GM19468 (cell line): ENCODE results near the gene WDR70.
"Not testable (repeated sequence)": the region's sequence is repeated elsewhere in the genome, so short reads cannot be mapped to it uniquely, and the experiment has no call there.

Experiments
- ATAC-seq: cut with Tn5 transposase; IDR thresholded peaks from one replicate; pipeline ENCODE4 v1.9.1; 2021; ENCODE audit warnings: mild to moderate bottlenecking, moderate library complexity, moderate number of reproducible peaks; ENCODE audit not compliant: unreplicated experiment; ENCODE audit errors: extremely low read depth

The WDR70 gene

DNA sequence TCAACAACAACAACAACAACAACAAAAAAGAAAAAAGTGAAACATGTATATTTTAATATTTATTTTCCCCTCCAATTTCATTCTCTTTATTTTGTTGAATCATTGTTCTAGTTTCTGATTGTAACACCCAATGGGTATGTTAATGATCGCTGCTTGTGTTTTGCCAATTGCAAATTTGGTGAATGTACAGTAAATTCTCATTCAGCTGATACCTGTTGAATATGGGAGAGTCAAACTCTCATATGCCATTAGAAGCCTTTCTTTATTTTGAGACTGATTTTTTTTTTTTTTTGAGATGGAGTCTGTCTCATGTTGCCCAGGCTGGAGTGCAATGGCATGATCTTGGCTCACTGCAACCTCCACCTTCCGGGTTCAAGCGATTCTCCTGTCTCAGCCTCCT lies 72.9 kb downstream of the WDR70 start:
- ATAC-seq: not testable (repeated sequence)

DNA sequence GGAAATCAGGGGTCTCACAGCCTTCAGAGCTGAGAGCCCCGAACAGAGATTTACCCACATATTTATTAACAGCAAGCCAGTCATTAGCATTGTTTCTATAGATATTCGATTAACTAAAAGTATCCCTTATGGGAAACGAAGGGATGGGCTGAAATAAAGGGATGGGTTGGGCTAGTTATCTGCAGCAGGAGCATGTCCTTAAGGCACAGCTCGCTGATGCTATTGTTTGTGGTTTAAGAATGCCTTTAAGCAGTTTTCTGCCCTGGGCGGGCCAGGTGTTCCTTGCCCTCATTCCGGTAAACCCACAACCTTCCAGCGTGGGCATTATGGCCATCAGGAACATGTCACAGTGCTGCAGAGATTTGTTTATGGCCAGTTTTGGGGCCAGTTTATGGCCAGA lies 74.1 kb downstream of the WDR70 start:
- not testable (repeated sequence) for ATAC-seq

DNA sequence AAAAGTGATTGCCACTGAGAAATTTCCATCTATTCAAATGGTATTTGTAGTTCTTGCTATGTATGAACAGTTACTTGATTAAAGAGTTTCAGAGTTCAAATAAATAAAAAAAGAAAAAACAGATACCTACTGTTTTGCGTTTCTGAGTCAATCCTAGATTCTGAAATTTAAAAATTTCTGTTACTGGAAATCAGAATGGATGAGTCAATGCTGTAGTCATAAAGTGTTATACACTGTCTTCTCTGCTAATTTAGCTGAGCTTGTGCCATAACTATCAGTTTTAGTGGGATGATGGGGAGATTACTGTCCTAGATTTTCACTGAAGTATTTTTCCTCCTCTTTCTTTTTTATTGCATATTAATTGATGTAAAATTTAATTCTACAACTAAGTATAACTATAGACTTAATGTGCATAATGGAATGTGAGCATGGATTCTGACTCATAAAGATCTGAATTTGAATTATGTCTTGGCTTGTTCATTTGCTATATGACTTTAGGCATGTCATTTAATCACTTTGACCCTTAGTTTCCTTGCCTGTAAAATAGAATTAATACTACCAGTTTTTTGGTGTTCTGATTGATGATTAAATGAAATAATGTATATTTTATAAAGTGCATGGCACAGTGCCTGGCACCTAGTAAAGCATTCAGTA lies 75.4 kb downstream of the WDR70 start:
- not testable (repeated sequence) for ATAC-seq

DNA sequence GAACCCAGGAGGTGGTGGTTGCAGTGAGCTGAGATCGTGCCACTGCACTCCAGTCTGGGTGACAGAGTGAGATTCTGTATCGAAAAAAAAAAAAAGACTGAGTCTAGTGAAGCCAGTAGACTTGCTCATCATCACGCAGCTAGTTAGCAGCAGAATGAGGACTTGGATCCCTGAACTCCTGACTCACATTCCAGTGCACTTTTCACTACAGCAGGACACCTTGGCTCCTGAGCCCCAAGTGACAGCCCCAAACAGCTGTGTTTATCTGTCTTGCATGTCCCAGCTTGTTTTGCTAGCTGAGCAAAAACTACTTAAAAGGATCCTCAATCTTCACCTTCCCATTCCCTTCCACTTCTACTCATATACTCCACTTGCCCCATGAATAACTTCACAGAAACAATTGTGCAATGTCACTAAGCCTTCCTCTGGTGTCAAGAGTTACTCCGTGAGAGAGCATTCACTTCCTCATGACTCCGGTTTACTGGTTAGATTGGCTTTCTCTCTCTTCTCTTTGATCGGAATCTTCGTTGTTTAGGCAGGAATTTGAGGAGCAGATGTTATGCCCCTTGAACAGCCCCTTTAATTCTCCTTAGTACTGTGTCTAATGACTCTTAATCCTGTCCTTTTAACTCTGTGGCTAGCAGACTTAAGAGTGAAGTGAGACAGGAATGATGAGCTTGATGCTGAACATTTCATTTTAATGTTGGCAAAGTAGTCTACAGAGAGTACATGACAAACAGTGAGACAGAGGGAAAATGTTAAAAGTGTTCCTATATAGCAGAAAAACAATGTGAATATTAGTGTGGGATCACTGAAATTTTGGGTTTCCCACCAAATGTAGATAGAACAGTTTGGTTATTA lies 84.3 kb downstream of the WDR70 start:
- not testable (repeated sequence) for ATAC-seq

DNA sequence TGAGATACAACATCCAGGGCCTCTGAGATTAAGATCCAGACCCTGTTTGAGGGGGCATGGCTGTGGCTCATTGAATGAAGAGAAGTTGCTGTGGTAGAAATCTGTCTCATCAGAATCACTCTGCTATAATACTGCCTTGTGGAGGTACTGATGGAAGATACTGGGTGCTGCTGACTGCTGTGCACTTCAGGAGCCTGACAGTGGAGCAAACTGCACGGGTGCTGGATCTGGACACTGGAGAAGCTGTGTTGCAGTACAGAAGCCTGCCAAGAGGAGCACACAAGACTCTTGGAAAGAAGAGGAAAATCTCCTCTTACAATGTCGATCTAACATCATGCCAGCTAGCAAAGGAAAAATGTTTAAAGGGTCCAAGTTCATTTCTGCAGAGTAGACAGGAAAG lies 85.5 kb downstream of the WDR70 start:
- not testable (repeated sequence) for ATAC-seq

DNA sequence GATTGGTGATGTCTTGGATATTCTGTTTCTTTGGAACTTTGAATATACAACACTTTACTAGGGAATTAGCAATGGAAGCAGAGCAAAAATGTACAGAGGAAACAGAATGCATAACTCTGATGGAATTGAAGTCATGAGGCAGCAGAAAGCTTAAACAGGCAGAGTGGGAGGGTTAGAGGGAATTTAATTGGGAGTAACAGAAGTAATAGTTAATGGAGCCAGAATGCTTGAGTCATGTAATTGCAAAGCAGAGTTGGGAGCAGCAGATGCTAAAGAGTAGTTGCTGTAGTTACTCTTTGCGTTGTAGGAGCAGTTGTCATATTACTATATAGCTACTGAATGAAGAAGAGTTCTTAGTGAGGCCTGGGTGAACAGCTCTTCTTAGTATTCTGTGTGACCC lies 90.3 kb downstream of the WDR70 start:
- ATAC-seq: not testable (repeated sequence)

DNA sequence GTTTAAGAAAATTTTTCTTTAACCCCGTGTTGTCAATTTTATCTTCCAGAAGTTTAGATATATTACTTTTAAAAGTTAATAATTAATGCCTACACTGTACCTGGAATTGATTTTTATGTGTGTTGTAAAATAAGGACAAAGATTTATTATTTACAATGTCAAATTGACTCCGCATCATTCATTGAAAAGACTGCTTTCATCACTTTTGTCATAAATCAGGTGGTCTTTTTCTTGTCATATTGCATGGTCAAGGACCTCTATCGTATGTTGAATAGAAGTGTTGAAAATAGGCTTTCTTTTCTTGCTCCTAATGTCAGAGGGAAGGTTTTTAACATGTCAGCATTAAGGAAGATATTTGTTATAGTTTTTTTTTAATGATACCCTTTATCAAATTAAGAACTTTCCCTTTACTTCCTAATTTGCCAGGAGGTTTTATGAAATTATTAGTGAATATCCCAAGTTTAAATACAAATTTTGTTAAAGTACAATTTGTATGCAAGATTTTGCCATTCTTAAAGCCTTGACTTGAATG lies 92.6 kb downstream of the WDR70 start:
- ATAC-seq: no peak

DNA sequence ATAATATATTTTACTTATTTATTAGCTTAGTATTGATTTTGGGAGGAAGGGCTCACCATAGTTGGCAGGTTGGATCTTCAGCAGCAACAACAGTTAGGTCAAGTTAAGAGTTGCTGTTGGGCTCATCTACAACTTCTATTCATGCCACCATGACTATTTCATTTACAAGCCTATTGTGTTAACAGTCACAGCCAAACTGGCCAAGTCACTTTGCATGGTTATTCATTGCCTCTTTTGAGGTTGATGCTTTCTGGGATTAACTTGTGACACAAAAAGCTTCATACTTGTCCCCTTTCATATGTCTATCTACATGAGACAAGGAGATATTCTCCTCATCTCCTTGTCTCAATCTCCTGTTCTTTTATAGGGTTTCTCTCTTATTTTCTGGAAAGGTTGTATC lies 98.3 kb downstream of the WDR70 start:
- ATAC-seq: no peak

DNA sequence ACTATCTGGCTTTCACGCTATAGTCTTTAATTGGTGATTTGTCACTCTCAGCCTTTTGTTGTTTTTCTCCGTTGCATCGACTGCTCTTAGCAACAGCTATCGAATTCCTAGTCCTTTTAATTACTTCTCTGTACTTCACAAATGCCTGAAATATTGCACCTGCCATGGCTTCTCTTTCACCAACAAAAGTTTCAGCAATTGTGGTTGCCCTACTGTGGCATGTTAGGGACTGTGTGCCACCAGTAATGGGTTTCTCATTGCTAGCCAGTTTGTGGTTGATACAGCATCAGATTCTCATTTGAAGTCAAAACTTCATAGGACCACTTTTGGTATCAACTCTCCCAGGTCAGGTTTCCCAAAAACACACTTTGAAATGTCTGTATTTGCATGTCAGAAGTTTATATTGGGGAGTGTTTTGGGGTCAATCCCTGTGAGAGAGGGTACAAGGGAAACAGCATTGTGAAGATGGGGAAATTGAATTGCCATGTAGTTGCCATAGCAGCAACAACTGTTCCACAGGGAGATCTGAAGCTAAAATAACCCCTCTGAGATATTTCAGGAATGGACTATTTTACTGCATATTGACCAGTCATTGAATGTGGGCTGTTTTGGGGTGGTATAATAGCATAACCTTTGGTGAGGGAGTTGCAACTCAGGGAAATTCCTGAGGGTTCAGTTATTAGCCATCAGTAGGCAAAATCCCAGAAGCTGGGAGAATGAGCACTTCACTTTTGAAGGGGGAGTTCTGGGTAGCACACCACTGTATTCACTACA lies 99.2 kb downstream of the WDR70 start:
- no peak for ATAC-seq

DNA sequence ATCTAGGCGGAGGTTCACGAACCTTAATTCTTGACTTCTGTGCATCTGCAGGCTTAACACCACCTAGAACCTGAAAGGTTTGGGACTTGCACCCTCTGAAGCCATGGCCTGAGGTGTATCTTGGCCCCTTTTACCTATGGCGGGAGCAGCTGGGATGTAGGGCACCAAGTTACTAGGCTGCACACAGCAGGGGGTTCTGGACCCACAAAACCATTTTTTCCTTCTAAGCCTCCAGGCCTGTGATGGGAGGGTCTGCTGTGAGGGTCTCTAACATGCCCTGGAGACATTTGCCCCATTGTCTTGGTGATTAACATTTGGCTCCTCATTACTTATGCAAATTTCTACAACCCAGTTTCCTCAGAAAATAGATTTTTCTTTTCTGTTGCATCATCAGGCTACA lies 102.3 kb downstream of the WDR70 start:
- ATAC-seq: not testable (repeated sequence)

DNA sequence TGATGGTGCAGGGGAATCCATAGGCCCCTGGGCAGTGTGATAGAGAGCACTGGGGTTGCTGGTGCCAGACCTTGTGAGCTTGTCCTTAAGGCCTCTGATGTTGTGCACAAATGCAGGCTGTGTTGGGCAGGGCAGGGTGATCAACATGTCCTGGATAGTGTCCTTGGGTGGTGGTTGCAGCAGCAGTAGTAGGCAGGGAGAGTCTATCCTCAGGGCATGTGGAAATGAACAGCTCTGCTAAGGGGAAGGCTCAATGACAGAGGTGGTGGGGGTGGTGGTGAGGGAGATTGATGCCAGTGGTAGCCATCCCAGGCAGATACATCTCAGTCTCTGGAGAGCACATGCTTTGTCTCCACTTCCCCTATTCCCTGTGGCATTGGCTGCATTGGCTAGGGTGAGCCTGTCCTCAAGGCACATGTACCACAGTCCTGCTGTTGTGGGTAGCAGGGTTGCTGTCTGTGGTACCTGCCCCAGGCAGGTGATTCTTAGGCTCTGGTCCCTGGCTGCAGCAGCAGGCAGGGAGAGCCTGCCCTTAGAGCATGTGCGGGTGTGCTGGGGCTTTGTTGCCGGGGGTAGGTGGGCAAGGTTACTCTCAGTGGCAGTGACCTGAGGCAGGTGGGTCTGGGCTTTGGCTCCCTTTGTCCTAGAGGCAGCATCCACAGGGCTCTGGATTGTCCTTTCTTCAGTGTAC lies 111.1 kb downstream of the WDR70 start:
- no peak for ATAC-seq

DNA sequence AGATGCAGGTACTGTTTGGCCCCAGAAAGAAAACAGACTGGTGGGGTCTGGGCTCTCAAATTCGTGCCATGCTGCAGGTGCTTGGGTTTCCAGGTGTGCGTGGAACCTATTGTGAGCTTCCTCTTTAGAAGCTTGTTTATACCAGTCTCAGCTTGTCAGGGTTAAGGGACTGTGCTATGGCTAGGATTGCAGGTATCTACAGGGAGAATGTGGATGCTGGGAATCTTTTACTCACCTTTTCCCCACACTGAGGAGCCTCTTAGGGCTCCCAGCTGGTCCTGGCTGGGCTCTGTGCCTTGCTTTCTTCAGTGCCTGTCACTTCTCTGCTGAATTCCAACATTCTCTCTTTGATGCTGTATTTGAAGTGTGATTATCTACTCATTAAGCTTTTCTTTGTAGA lies 111.8 kb downstream of the WDR70 start:
- ATAC-seq: no peak

DNA sequence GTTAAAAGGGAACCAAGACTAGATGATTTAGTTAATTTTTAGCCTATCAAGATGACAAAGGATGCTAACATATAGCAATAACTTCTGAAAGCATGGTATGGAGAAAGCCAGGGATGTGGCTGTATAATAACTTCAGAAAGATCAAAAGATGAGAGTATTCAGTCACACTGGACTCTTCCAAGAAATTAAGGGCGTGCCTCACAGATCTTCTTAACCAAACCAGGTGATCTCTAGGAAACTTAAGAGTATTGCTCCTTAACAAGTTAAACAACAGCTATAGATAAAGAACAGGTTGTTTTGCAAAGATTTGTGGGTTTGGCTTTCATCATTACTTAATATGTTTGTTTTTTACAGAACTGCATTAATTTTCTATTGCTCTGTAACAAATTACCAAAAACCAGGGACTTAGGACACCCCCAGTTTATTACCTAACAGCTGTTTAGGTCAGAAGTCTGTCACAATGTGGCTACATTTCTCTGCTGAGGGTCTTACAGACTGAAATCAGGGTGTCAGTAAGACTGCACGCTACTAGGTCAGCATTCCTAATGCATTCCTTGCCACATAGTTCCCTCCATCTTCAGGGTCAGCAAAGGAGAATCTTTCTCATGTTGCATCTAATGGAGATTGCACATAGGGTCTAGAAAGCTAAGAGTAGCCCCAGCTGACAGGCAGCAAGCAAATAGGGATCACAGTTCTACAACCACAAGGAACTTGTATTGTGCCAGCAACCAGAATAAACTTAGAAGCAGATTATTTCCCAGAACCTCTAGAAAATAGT lies 113.8 kb downstream of the WDR70 start:
- no peak for ATAC-seq

DNA sequence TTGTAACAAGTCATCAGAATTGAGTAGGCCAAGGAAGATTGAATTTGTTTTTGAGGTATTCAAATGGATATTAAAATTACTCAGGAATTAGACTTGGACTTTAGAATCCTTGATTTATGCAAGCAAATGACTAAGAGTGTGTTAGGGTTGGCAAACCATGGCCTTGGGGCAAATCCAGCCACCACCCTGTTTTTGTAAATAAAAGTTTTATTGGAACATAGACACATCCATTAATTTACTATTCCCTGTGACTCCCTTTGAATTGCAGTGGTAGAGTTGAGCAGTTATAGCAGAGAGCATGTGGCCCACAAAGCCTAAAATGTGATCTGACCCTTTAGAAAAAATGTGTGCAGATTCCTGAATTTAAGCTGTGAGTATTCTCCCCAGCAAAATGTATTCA lies 115.6 kb downstream of the WDR70 start:
- ATAC-seq: no peak

DNA sequence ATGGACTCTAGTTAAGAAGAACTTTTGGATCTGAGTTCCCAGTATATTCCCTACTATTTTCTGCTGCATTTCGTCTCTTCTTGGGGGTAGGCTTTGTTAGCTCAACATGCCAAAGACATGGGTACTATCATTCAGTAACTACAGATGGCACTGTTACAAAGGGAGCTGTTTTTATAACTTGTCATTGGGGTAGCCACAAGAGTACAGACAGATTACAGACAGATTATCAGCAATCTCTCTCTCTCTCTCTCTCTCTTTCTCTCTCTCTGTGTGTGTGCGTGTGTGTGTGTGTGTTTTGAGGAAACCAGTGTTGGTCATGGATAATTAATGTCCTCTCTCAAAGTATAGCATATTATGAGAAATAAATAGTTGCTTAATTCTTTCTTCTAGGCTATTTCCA lies 116.1 kb downstream of the WDR70 start:
- ATAC-seq: no peak

DNA sequence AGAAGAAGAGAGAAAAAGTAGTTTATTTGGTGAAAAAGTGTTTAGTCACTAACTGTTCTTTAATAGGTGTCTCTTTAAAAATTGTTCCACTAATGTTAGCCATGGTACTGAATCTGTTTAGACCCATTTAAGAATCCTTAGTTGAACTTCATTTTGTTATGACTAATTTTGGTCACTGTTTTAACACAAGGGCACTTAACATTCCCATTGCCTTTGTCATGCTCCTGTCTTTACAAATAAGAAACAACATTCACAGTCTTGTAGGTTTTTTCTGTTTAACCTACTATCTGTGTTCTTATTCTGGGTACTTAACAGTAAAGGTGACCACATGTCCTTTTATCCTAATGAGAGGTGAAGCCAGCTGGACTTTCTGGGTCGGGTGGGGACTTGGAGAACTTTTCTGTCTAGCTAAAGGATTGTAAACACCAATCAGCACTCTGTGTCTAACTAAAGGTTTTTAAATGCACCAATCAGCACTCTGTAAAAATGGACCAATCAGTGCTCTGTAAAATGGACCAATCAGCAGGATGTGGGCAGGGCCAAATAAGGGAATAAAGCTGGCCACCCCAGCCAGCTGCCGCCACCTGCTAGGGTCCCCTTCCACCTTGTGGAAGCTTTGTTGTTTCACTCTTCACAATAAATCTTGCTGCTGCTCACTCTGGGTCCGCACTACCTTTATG lies 116.7 kb downstream of the WDR70 start:
- ATAC-seq: no peak

DNA sequence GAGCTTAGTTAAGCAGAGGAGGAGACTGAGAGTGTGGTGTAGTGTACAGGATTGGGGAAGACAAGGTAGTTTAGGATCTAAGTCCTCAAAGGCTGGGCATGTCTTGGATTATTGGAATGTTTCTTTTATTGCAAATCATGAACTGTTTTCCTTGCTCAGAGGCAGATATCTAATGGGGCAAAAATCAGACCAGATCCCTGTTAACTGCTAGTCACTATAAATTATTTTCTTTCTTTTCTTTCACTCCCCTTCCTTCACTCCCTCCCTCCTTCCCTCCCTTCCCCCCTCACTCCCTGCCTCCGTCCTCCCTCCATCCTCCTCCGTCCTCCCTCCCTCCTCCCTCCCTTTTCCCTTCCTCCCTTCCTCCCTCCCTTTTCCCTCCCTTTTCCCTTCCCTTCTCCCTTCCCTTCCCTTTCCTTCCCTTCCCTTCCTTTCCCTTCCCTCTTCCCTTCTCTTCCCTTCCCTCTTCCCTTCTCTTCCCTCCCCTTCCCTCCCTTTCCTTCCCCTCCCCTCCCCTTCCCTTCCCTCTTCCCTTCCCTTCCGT lies 117.9 kb downstream of the WDR70 start:
- no peak for ATAC-seq

DNA sequence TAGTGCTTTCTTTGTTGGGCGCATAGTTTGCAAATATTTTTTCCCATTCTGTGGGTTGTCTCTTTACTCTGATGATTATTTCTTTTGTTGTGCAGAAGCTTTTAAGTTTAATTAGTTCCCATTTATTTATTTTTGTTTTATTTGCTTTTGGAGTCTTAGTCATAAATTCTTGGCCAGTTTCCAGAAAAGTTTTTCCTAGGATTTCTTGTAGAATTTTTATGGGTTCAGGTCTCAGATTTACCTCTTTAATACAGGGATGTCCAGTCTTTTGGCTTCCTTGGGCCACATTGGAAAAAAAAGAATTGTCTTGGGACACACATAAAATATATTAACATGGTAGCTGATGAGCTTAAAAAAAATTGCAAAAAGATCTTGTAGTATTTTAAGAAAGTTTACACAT lies 122.0 kb downstream of the WDR70 start:
- no peak for ATAC-seq

DNA sequence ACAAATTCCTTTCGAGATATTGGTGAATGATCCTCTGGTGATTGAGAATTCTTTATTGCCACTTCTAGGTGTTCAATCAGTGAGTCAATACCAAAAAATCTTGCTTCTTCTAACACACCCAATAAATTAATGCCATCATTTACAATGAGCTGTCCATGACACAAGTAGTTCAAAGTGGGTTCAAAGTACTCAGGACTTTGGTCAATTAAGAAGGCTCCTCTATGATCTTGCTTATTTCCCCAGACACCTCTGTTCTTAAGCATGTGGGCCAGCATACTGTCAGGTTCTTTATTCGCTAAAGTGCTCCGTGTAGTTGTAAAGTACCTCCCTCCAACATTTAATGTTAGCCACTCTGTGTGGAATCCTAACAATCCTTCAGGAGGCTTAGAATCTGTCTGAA lies 127.1 kb downstream of the WDR70 start:
- no peak for ATAC-seq
